HL-60/S4 treated with retinoic acid at 250 ng/mL for 4 days and 3 days (cell line): ENCODE measurements around the gene CDH23.

Experiments
- in situ Hi-C: fragments of 300-500 bp; cut with MboI; formaldehyde crosslinking; loops from 2 replicates; pipeline ENCODE4 v1.7.0; 2022; ENCODE audit warnings: low sequenced_read_pairs

CDH23 gene

GRCh38 chr10:71614946-71615345, 218.2 kb downstream of the CDH23 start:
- in situ Hi-C loops: no loop called here

GRCh38 chr10:71615538-71616329, 219.0 kb downstream of the CDH23 start:
- in situ Hi-C loops: no loop called here

GRCh38 chr10:71616817-71617654, 220.3 kb downstream of the CDH23 start:
- in situ Hi-C loops: no loop called here

GRCh38 chr10:71618176-71618575, 221.5 kb downstream of the CDH23 start:
- in situ Hi-C loops: no loop called here

- in situ Hi-C loops: no loop called here
Measured at GRCh38 chr10:71618598-71618997, 221.9 kb downstream of the CDH23 start.

- in situ Hi-C loops: no loop called here
Measured at GRCh38 chr10:71620642-71621041, 223.9 kb downstream of the CDH23 start.

- in situ Hi-C loops: no loop called here
Measured at GRCh38 chr10:71621231-71622153, 224.8 kb downstream of the CDH23 start.

- in situ Hi-C loops: no loop called here
Measured at GRCh38 chr10:71622154-71622526, 225.4 kb downstream of the CDH23 start.

- in situ Hi-C loops: no loop called here
Measured at GRCh38 chr10:71622616-71623015, 225.9 kb downstream of the CDH23 start.

- in situ Hi-C loops: no loop called here
Measured at GRCh38 chr10:71623098-71623985, 226.6 kb downstream of the CDH23 start.

- in situ Hi-C loops: no loop called here
Measured at GRCh38 chr10:71623986-71624291, 227.2 kb downstream of the CDH23 start.

- in situ Hi-C loops: no loop called here
Measured at GRCh38 chr10:71625445-71626175, 228.9 kb downstream of the CDH23 start.

- in situ Hi-C loops: no loop called here
Measured at GRCh38 chr10:71627230-71627939, 230.7 kb downstream of the CDH23 start.

- in situ Hi-C loops: no loop called here
Measured at GRCh38 chr10:71627956-71628355, 231.2 kb downstream of the CDH23 start.

- in situ Hi-C loops: no loop called here
Measured at GRCh38 chr10:71629131-71629530, 232.4 kb downstream of the CDH23 start.

- in situ Hi-C loops: no loop called here
Measured at GRCh38 chr10:71630168-71630567, 233.4 kb downstream of the CDH23 start.

GRCh38 chr10:71631007-71631861, 234.5 kb downstream of the CDH23 start:
- in situ Hi-C loops: no loop called here

- in situ Hi-C loops: no loop called here
Measured at GRCh38 chr10:71632200-71632820, 235.6 kb downstream of the CDH23 start.
